ENCODE results near the gene FAM184B.

FAM184B gene

DNA sequence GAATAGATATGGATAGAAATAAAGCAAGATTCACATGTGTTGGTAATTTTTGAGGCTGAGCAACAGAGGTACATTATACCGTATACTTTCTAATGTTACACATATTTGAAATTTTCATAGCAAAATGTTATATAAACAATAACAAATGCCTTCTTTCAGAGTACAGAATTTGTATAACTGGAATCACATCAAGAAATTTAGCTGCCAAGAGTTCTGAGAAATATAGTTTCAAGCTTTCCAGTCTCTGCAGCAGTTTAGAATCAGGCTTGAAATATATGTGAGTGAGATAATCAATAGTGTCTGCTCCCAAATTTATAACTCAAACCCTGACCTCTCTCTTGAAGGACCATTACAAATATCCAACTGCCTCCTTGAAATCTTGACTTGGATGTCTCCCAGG is 23.8 kb downstream of the FAM184B start:
- TF ChIP-seq, protein P1, sequence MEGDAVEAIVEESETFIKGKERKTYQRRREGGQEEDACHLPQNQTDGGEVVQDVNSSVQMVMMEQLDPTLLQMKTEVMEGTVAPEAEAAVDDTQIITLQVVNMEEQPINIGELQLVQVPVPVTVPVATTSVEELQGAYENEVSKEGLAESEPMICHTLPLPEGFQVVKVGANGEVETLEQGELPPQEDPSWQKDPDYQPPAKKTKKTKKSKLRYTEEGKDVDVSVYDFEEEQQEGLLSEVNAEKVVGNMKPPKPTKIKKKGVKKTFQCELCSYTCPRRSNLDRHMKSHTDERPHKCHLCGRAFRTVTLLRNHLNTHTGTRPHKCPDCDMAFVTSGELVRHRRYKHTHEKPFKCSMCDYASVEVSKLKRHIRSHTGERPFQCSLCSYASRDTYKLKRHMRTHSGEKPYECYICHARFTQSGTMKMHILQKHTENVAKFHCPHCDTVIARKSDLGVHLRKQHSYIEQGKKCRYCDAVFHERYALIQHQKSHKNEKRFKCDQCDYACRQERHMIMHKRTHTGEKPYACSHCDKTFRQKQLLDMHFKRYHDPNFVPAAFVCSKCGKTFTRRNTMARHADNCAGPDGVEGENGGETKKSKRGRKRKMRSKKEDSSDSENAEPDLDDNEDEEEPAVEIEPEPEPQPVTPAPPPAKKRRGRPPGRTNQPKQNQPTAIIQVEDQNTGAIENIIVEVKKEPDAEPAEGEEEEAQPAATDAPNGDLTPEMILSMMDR (IDR thresholded peaks at IDR 0.05), result no peak
- Histone ChIP-seq H3K4me3 (no peak overlapping the region), H3K27ac (no peak overlapping the region)
- DNase-seq (ENCODE audit: low spot score), result no peak

DNA sequence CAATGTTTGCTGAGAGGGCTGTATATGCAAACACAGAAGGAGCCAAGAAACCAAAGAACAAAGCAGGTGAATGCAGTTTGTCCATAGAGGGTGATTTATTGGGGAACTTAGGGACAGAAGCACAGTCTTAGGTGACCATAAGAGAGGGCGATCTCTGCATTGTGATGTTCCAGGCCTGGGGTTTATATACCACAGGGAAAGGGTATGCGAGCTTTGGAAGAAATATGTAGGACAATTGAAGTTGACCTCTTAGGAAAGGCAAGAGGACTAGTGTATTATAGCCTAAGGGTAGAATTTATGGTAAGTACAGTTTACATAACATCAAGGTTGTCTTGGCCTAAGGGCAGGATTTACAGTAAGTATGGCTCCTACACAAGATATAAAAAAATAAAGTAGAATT is 27.8 kb downstream of the FAM184B start:
- TF ChIP-seq, protein P1 (IDR thresholded peaks at IDR 0.05), result no peak
- H3K4me3 ChIP-seq, result no peak overlapping the region
- no peak overlapping the region for H3K27ac ChIP-seq
- DNase-seq (ENCODE audit: low spot score), result no peak

DNA sequence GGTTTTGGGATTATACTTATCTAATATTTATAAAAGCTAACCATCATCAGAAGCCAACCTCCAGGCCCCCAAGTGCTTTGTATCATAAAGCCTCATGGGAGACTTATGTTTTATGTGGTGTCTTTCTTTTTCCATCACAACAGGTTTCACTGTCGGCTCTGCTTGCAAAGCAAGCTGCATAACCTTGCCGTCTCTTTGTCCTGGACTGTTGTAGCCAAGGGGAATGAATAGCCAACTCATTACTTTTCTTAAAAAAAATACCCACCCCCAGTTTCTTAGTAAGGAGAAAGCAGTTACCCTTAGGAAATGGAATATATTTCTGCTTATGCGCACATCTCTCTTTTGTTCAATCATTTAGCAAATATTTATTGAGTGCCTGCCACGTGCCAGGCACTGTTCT is 40.7 kb downstream of the FAM184B start:
- no peak for DNase-seq (ENCODE audit: low spot score)
- TF ChIP-seq, protein P1 (IDR thresholded peaks at IDR 0.05), result no peak
- no peak overlapping the region for H3K4me3 ChIP-seq

DNA sequence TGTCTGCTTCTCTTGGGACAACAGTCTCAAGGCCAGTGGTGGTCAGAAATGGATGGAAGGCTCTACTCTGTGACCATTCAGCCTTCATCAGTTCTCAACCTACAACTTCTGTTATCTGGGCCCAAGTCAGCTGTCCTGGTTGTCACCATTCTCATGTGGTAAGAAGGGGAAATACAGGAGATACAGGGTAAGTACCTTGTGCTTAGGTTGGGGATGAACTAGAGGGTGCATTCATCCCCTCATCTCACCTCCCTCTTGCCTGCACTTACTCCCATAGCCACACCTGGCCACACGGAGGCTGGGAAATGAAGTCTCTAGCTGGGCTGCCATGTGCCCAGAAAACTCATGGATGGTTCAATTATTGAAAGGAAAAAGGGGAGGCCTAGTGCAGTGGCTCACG is 44.9 kb downstream of the FAM184B start:
- no peak for DNase-seq (ENCODE audit: low spot score)
- TF ChIP-seq, protein P1 (IDR thresholded peaks at IDR 0.05), result no peak
- Histone ChIP-seq H3K27ac (no peak overlapping the region), H3K4me3 (no peak overlapping the region)

More for the DNA sequence above, 40.7 kb downstream of the FAM184B start:
- H3K27ac ChIP-seq, result no peak overlapping the region

DNA sequence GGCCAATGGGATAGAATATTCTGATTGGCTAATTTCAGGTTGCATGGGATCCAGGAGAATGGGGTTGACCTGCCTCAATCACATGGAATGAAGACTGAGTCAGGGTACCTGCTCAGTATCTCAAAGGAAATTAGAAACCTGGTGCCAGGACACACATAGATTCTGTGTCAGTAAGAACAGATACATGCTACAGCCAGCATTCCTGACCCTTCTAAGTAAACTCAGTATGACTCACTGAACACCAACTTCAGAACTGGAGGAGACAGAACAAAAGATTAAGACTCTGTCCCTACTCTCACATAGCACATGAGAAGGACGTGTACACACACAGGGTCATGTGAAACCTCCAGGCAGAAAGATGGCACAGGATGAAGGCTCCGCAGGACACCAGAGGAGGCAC is 54.5 kb downstream of the FAM184B start:
- H3K27ac ChIP-seq, result no peak overlapping the region
- no peak overlapping the region for H3K4me3 ChIP-seq
- TF ChIP-seq, protein P1 (IDR thresholded peaks at IDR 0.05), result no peak
- no peak for DNase-seq (ENCODE audit: low spot score)

DNA sequence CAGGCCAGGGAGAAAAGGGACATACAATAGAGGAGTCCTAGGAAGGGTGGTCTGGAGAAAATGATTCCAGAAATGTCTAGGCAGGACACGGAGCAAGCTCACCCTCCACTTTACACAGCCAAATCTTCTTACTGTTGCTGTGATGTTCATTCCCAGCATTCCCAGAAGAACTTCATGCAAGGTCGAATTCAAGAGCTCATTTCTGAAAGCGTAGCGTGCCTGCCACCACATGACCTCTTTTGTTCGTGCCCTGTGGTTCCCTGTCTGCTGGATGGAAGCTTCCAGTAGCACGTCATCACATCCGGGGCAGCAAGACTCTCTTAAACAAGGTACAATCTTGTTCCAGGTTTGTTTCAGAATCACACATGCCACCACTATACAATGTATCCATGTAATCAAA is 57.8 kb downstream of the FAM184B start:
- Histone ChIP-seq H3K4me3 (no peak overlapping the region), H3K27ac (no peak overlapping the region)
- TF ChIP-seq, protein P1 (IDR thresholded peaks at IDR 0.05), result no peak
- no peak for DNase-seq (ENCODE audit: low spot score)

DNA sequence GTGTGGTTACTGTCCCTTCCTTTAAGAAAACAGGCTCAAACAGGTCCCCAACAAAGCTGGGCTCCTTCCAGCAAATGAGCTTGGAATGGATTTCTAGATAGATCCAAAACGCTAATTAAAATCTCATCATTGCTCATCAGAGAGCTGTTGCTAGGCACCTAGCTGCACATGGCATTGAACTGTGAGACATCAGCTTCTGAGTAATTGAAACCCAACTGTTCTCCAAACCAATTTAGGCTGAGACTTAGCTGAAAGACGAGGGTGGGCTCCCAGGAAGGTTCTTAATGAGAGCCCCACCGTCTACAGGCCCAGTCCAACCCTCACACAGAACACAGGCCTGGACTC is 59.1 kb downstream of the FAM184B start:
- H3K27ac ChIP-seq, result no peak overlapping the region
- DNase-seq (ENCODE audit: low spot score), result no peak
- TF ChIP-seq, protein P1 (IDR thresholded peaks at IDR 0.05), result no peak
- H3K4me3 ChIP-seq, result no peak overlapping the region
